Ishikawa (cell line): ENCODE results near the gene NRXN3.

Source experiments
- CEBPB ChIP-seq: IDR thresholded peaks from 2 replicates; pipeline ENCODE4 v1.6.1; 2012
- TAF1 ChIP-seq: IDR thresholded peaks from 2 replicates; pipeline ENCODE4 v1.6.1; 2012; ENCODE audit warnings: low read depth, mild to moderate bottlenecking
- TF ChIP-seq, protein P1 (sequence below): IDR thresholded peaks from 2 replicates; pipeline ENCODE4 v1.6.1; 2012

DNA sequence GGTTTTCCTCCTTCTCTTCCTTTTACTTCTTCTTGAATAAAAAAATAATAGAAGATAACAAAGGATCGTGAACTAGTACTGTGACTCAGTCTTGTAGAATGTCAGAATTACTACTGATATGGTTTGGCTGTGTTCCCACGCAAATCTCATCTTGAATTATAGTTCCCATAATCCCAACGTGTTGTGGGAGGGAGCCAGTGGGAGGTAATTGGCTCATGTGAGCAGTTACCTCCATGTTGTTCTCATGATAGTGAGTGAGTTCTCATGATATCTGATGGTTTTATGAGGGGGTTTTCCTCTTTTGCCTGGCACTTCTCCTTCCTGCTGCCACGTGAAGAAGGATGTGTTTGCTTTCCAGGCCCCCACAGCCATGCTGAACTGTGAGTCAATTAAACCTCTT is 1491.6 kb downstream of the NRXN3 start:
- TF ChIP-seq TAF1 (no peak), CEBPB (no peak)
- TF ChIP-seq, protein P1, sequence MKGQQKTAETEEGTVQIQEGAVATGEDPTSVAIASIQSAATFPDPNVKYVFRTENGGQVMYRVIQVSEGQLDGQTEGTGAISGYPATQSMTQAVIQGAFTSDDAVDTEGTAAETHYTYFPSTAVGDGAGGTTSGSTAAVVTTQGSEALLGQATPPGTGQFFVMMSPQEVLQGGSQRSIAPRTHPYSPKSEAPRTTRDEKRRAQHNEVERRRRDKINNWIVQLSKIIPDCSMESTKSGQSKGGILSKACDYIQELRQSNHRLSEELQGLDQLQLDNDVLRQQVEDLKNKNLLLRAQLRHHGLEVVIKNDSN = no peak
